Subcutaneous abdominal adipose tissue (tissue), 5 donors: Measurements from ENCODE around the gene STX4.

Source experiments
- H3K27ac ChIP-seq: one replicate; pipeline ENCODE4 v1.7.0; 2013; ENCODE audit warnings: low read depth, mild to moderate bottlenecking, inconsistent platforms, low read length, moderate library complexity
- H3K27me3 ChIP-seq, 5 donors: one replicate each; pipeline ENCODE4 v1.7.0; 2013; ENCODE audit warnings: low read length in 5 of 5, inconsistent platforms in 1 of 5; ENCODE audit not compliant: control insufficient read depth in 5 of 5, insufficient read depth in 4 of 5
- H3K36me3 ChIP-seq, 5 donors: one replicate each; pipeline ENCODE4 v1.7.0; 2013; ENCODE audit warnings: low read length in 5 of 5; ENCODE audit not compliant: control insufficient read depth in 5 of 5, insufficient read depth in 5 of 5
- H3K4me1 ChIP-seq, 5 donors: one replicate each; pipeline ENCODE4 v1.7.0; 2013; ENCODE audit warnings: low read length in 5 of 5, mild to moderate bottlenecking in 3 of 5, moderate library complexity in 1 of 5; ENCODE audit not compliant: control insufficient read depth in 5 of 5, insufficient read depth in 5 of 5
- H3K4me3 ChIP-seq, 5 donors: one replicate each; pipeline ENCODE4 v1.7.0; 2013; ENCODE audit warnings: low read length in 5 of 5, low read depth in 1 of 5
- H3K9ac ChIP-seq, 5 donors: one replicate each; pipeline ENCODE4 v1.7.0; 2013; ENCODE audit warnings: low read length in 5 of 5, mild to moderate bottlenecking in 4 of 5, moderate library complexity in 3 of 5
- H3K9me3 ChIP-seq, 5 donors: one replicate each; pipeline ENCODE4 v1.7.0; 2013; ENCODE audit warnings: low read length in 5 of 5; ENCODE audit not compliant: control insufficient read depth in 5 of 5
- donor health status: healthy.
- donor health status: healthy.
- donor health status: healthy.
- donor health status: healthy.
- donor health status: healthy.

Gene STX4

DNA sequence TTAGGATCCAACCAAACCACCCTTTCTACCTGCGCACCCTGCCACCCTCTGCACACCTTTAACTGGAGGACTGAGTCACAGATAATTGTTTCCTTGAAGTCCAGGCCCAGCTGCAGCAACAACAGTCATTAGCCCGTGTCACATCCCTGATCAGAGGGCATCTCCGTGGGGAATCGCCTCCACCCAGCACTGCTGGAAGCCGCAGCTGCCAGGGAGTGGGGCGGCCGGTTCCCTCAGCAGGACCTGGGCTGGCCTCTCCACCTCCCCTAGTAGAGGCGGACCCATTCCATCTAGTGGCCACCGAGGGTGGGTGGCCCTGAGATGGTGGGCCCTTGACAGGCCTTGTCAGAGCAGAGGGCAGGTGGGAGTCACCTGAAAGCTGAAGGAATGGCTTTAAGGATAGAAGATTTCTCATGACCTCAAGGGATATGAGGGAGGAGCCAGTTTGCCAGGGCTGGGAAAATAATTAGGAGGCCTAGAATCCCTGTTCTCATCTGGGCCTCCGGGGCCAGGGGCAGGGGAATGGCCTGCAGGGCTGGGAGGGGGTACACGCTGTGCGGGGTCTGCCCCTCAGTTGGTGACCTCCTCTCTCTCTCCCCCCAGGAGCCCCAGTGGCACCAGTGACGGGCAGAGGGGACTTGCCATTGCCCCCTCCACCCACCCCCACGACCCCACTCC lies 49.1 kb downstream of the STX4 start:
- H3K9ac ChIP-seq: peak overlapping the region in 1 of 5 donors; percentile 29
- H3K4me3 ChIP-seq: no peak overlapping the region
- H3K27ac ChIP-seq: no peak overlapping the region
- H3K4me1 ChIP-seq: peaks cover 2 to 13% (median 10%) of the 10 kb centered on the region in 5 donors
- H3K27me3 ChIP-seq: no peaks in the 10 kb centered on the region
- no peaks in the 10 kb centered on the region for H3K9me3 ChIP-seq
- peaks cover 0 to 89% (median 77%) of the 10 kb centered on the region in 5 donors for H3K36me3 ChIP-seq

DNA sequence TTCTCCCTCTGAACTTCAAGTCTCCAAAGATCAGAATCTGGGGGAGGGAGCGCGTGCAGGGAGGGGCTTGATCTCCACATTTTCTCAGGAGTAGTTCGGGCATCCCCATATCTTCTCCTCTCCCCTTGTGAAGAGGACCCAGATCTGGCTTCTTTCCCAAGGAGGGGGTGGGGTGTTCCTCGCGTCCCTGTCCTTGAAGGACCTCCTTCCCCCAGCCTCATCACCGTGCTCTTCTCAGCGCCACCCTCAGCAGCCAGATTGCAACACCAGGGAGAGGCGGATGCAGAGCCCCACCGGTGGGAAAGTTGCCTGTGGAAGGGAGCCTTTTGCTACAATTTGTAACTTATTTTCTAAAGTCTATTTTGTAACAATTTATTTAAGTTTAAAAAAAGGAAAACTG lies 49.7 kb downstream of the STX4 start:
- peaks cover 0 to 88% (median 75%) of the 10 kb centered on the region in 5 donors for H3K36me3 ChIP-seq
- H3K4me1 ChIP-seq: peaks cover 2 to 13% (median 10%) of the 10 kb centered on the region in 5 donors
- H3K9ac ChIP-seq: no peak overlapping the region
- no peak overlapping the region for H3K4me3 ChIP-seq
- no peaks in the 10 kb centered on the region for H3K9me3 ChIP-seq
- H3K27ac ChIP-seq: no peak overlapping the region
- no peaks in the 10 kb centered on the region for H3K27me3 ChIP-seq

DNA sequence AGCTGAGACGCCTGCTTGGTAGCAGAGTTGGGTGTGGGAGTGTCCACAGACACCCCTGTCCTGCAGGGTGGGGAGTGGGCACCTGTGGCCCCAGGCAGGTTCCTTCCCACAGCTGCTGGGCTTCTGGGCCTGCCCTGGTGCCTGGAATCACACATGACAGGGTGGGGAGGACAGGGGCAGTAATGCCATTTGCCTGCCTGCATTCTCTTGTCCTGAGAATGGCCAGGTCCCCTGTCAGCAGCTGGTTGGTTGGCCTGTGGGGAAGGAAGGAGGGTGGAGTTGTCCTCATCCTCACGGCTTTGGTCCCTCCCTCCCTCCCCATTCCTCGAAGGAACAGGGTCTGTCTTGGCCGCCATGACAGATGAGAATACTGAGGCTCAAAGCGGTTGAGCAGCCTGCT lies 50.2 kb downstream of the STX4 start:
- Histone ChIP-seq H3K4me1 (peaks cover 2 to 13% (median 10%) of the 10 kb centered on the region in 5 donors), H3K9me3 (no peaks in the 10 kb centered on the region), H3K36me3 (peaks cover 0 to 88% (median 73%) of the 10 kb centered on the region in 5 donors), H3K4me3 (no peak overlapping the region), H3K27me3 (no peaks in the 10 kb centered on the region), H3K27ac (no peak overlapping the region), H3K9ac (no peak overlapping the region)

- H3K4me1 ChIP-seq: peaks cover 2 to 13% (median 10%) of the 10 kb centered on the region in 5 donors
- no peak overlapping the region for H3K4me3 ChIP-seq
- no peak overlapping the region for H3K27ac ChIP-seq
- peaks cover 0 to 88% (median 72%) of the 10 kb centered on the region in 5 donors for H3K36me3 ChIP-seq
- H3K27me3 ChIP-seq: no peaks in the 10 kb centered on the region
- H3K9me3 ChIP-seq: no peaks in the 10 kb centered on the region
- peak overlapping the region in 1 of 5 donors; percentile 20 for H3K9ac ChIP-seq
These were observed 50.6 kb downstream of the STX4 start for GRCh38 chr16:31083981-31084380.

DNA sequence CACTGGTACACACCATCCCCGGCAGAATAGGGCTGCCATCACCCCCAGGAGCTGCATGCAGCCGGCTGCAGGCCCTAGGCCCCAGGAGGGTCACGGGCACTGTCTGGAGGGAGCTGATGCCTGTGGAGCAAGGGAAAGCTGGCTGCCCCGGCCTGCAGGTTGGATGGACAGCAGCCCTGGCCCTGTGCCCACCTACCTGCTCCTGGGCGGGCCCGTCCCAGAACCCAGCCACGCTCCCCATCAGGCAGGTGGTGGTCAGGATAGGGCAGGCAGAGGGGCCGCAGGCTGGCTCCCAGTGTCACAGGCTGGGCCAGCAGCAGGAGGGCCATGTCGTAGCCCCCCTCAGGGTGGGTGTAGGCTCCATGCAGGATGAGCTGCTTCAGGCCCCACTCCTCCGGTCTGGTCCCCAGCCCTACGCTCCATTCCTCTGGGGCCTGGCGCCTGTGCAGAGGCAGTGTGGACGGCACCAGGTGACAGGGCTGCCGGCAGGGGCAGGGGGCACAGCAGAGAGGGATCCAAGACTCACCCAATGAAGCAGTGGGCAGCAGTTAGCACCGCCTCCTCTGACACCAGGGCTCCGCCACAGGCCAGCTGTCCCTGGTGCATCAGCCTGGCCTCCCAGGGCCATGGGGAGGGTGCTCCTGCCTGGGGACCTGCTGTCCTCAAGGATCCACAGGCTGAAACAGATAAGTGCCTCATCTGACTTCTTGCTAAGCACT lies 51.4 kb downstream of the STX4 start:
- H3K9ac ChIP-seq: no peak overlapping the region
- H3K4me3 ChIP-seq: no peak overlapping the region
- H3K27ac ChIP-seq: no peak overlapping the region
- H3K4me1 ChIP-seq: peaks cover 2 to 13% (median 10%) of the 10 kb centered on the region in 5 donors
- H3K36me3 ChIP-seq: peaks cover 0 to 84% (median 67%) of the 10 kb centered on the region in 5 donors
- H3K9me3 ChIP-seq: no peaks in the 10 kb centered on the region
- no peaks in the 10 kb centered on the region for H3K27me3 ChIP-seq

- Histone ChIP-seq H3K4me3 (no peak overlapping the region), H3K9ac (no peak overlapping the region), H3K4me1 (peaks cover 2 to 13% (median 10%) of the 10 kb centered on the region in 5 donors), H3K27ac (no peak overlapping the region), H3K27me3 (no peaks in the 10 kb centered on the region), H3K9me3 (no peaks in the 10 kb centered on the region), H3K36me3 (peaks cover 0 to 80% (median 63%) of the 10 kb centered on the region in 5 donors)
These were observed 52.1 kb downstream of the STX4 start for GRCh38 chr16:31085411-31085810.

GRCh38 chr16:31085873-31086628 lies 52.7 kb downstream of the STX4 start:
- Histone ChIP-seq H3K9me3 (no peaks in the 10 kb centered on the region), H3K4me1 (peaks cover 2 to 13% (median 10%) of the 10 kb centered on the region in 5 donors)

GRCh38 chr16:31086629-31086906 lies 53.2 kb downstream of the STX4 start:
- no peak overlapping the region for H3K4me3 ChIP-seq
- H3K27ac ChIP-seq: no peak overlapping the region
- H3K27me3 ChIP-seq: no peaks in the 10 kb centered on the region
- peaks cover 0 to 80% (median 62%) of the 10 kb centered on the region in 5 donors for H3K36me3 ChIP-seq
- H3K4me1 ChIP-seq: peaks cover 2 to 12% (median 9%) of the 10 kb centered on the region in 5 donors
- H3K9ac ChIP-seq: no peak overlapping the region
- H3K9me3 ChIP-seq: no peaks in the 10 kb centered on the region

More at GRCh38 chr16:31085873-31086628, 52.7 kb downstream of the STX4 start:
- no peak overlapping the region for H3K9ac ChIP-seq
- no peaks in the 10 kb centered on the region for H3K27me3 ChIP-seq
- H3K4me3 ChIP-seq: no peak overlapping the region
- peaks cover 0 to 80% (median 63%) of the 10 kb centered on the region in 5 donors for H3K36me3 ChIP-seq
- no peak overlapping the region for H3K27ac ChIP-seq

DNA sequence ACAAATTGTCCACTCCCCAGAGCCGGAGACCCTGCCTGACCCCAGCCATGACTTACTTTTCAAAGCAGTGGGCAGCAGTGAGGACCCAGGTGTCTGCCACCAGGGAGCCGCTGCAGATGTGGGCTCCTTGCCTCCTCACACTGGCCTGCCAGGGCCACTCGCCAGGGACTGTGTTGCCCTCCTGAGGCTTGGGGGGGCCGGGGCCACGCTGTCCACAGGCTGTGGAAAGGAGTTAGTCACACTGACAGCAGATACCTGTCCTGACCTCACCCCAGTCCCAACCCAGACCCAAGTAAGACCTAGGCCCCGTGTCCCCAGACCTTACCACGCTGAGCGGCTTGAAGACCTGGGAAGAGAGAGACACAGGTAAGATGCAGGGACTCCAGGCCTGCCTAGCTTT lies 54.1 kb downstream of the STX4 start:
- Histone ChIP-seq H3K9me3 (no peaks in the 10 kb centered on the region), H3K4me1 (peaks cover 0 to 3% (median 0%) of the 10 kb centered on the region in 5 donors), H3K27ac (no peak overlapping the region), H3K4me3 (no peak overlapping the region), H3K27me3 (no peaks in the 10 kb centered on the region), H3K36me3 (peaks cover 0 to 77% (median 56%) of the 10 kb centered on the region in 5 donors), H3K9ac (no peak overlapping the region)

GRCh38 chr16:31087971-31088370 lies 54.6 kb downstream of the STX4 start:
- no peaks in the 10 kb centered on the region for H3K27me3 ChIP-seq
- no peak overlapping the region for H3K27ac ChIP-seq
- H3K4me1 ChIP-seq: no peaks in the 10 kb centered on the region
- no peak overlapping the region for H3K9ac ChIP-seq
- H3K9me3 ChIP-seq: no peaks in the 10 kb centered on the region
- peaks cover 0 to 73% (median 53%) of the 10 kb centered on the region in 5 donors for H3K36me3 ChIP-seq
- H3K4me3 ChIP-seq: no peak overlapping the region
